ENCODE results near the gene ZNF254.
"Not testable (repeated sequence)": the region's sequence is repeated elsewhere in the genome, so short reads cannot be mapped to it uniquely, and the experiment has no call there.

The ZNF254 gene

DNA sequence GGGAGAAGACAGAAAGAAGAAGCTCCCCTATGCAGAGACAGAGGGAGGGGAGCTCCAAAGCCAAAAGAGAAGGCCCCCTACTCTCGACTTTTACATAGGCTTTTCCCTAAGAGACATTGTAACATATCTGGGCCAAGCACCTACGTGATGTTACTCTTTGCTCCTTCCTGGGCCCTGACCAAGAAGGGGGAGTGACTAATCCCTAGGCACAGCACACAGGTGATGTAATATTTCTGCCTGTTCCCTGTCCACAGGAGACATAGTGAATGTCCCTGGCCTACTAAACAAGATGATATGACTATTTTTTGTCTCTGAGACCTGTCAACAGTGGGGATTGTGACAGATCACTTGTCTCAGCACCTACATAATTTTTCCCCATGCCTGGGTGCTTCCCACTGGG, 15.9 kb upstream of the ZNF254 start:
- no peak for DNase-seq (ENCODE audit: low read depth in 2 of 3, low spot score in 2 of 3)

GRCh38 chr19:24072720-24073119, 14.3 kb upstream of the ZNF254 start:
- no peak for DNase-seq (ENCODE audit: low read depth in 2 of 3, low spot score in 2 of 3)

DNA sequence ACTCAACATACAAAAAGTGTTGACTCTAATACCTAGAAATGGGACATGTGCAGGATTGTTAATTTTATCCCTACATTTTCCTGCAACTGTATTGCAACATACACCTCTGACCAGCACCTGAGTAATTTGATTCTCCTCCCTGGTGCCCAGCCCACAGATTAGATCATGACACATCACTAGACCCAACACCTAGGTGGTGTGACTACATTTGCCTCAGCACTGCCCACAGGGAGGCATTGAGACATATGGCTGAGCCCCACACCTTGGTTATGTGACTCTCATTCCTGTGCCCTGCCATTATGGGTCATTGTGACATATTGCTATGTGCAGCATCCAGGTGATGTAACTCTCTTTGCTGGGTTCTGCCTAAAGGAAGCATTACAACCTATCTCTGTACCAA, 13.2 kb upstream of the ZNF254 start:
- DNase-seq (ENCODE audit: low read depth in 2 of 3, low spot score in 2 of 3): no peak

GRCh38 chr19:24074720-24075454, 12.1 kb upstream of the ZNF254 start:
- no peak for DNase-seq (ENCODE audit: low read depth in 2 of 3, low spot score in 2 of 3)

- not testable (repeated sequence) for DNase-seq (ENCODE audit: low read depth in 2 of 3, low spot score in 2 of 3)
Observed at GRCh38 chr19:24075530-24075929, 11.5 kb upstream of the ZNF254 start.

GRCh38 chr19:24078680-24079079, 8.3 kb upstream of the ZNF254 start:
- no peak for DNase-seq (ENCODE audit: low read depth in 2 of 3, low spot score in 2 of 3)

DNA sequence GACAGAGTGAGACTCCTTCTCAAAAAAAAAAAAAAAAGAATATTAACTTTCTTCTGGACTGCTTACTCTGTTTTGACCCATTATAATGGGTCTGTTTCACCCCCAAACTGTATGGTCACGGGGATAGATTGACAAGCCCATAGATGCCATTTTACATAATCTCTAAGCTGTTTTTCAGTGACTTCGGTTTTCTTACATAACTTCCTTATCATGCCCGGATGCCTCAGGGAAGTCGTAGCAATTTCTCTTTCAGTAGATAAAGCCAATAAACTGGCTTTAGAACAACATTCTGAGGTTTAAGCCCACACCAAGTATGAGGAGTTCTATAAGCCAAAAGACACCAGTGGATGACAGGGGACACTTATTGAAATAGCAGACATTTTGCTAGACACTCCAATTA, 5.9 kb upstream of the ZNF254 start:
- no peak for DNase-seq (ENCODE audit: low read depth in 2 of 3, low spot score in 2 of 3)

DNA sequence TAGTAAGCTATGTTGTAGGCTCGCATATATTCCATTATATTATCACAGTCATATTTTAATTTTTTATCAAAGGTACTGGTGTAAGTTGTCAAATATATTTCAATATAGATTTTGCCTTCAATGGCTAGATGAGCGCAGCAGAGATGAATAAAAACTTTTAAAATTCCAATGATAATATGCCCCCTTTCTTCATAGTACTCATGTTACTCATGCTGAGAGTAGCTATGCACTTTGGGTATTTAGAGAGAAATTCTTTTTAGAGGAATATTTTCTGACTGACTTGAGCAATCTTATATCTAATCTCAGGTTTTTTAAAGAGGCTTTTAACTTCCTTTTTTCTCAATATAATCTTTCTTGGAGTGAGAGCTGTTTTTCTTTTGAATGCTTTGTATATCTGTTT, 11.4 kb downstream of the ZNF254 start:
- DNase-seq (ENCODE audit: low read depth in 2 of 3, low spot score in 2 of 3): no peak

GRCh38 chr19:24099829-24100228, 12.8 kb downstream of the ZNF254 start:
- DNase-seq (ENCODE audit: low read depth in 2 of 3, low spot score in 2 of 3): no peak

GRCh38 chr19:24100597-24100996, 13.6 kb downstream of the ZNF254 start:
- not testable (repeated sequence) for DNase-seq (ENCODE audit: low read depth in 2 of 3, low spot score in 2 of 3)

GRCh38 chr19:24101459-24102115, 14.6 kb downstream of the ZNF254 start:
- DNase-seq (ENCODE audit: low read depth in 2 of 3, low spot score in 2 of 3): no peak

- DNase-seq (ENCODE audit: low read depth in 2 of 3, low spot score in 2 of 3): no peak
Observed at GRCh38 chr19:24127601-24128000, 40.6 kb downstream of the ZNF254 start.

DNA sequence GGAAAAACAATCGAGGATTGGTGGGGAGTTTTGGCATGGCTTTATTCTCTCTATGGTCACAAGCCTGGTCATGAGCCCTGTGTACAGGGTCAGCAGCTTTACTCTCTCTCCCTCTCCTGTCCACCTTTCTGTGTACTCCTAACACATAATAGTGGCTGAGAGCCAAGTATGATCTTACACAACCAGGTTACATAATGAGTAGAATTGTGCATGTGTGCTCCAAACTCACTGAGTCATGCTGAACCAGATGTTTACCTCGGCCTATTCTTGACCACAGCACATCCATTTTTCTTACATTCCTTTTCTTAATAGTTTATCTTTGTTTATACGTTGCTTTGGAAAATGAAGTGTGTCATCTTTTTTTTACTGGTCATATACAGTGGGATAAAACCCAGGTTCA, 53.1 kb downstream of the ZNF254 start:
- no peak for DNase-seq (ENCODE audit: low read depth in 2 of 3, low spot score in 2 of 3)

DNA sequence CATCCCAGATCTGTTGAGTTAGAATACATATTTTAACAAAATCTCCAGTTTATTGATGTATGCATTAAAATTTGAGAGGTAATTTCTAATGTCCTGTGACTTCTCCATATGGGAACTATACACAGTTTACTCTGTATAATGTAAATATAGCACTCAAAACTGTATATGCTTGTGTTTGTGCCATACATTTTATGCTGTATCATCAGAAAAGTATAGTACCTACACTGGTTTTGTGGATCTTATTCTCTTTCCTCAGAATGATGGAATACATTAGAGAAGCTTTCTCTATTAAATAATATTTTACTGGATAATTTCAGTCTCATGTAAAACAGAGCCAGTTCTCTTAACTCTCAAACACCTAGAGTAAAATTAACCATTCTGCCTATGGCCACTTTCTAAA, 53.6 kb downstream of the ZNF254 start:
- no peak for DNase-seq (ENCODE audit: low read depth in 2 of 3, low spot score in 2 of 3)

- no peak for DNase-seq (ENCODE audit: low read depth in 2 of 3, low spot score in 2 of 3)
Observed at GRCh38 chr19:24141612-24142011, 54.6 kb downstream of the ZNF254 start.

DNA sequence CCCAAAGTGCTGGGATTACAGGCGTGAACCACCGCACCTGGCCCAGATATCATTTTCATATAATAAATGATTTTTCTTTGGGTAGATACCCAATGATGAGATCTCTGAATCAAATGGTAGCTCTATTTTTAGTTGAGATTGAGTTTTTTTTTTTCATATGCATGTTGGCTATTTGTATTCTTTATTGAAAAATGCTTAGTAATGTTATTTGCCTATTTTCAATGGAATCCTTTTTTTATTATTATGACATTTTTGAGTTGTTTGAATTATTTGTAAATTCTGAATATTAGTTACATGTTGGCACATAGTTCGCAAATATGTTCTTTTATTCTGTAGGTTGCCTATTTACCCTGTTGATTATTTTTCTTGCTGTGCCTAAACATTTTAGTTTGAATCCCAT, 55.8 kb downstream of the ZNF254 start:
- DNase-seq (ENCODE audit: low read depth in 2 of 3, low spot score in 2 of 3): no peak

DNA sequence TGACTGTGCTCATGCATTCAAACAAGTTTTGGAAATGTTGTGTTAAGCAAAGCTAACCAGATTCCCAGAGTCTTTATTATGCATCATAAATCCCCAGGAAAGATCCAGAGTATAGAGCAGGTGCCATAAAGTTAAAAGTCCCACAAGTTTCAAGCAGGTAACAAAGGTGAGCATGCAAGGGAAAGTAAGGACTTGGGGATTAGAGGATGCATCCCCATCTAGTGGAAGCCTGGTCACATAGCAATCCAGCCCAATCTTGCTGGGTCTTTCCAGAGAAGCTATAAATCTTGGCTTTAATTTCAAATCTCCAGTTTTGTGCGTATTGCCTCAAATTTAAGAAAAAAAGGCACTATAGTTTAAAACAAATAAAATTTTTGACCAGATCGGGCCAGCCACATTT, 72.7 kb downstream of the ZNF254 start:
- DNase-seq (ENCODE audit: low read depth in 2 of 3, low spot score in 2 of 3): no peak

- no peak for DNase-seq (ENCODE audit: low read depth in 2 of 3, low spot score in 2 of 3)
Observed at GRCh38 chr19:24166055-24166454, 79.1 kb downstream of the ZNF254 start.

- DNase-seq (ENCODE audit: low read depth in 2 of 3, low spot score in 2 of 3): no peak
Observed at GRCh38 chr19:24173882-24174281, 86.9 kb downstream of the ZNF254 start.

DNA sequence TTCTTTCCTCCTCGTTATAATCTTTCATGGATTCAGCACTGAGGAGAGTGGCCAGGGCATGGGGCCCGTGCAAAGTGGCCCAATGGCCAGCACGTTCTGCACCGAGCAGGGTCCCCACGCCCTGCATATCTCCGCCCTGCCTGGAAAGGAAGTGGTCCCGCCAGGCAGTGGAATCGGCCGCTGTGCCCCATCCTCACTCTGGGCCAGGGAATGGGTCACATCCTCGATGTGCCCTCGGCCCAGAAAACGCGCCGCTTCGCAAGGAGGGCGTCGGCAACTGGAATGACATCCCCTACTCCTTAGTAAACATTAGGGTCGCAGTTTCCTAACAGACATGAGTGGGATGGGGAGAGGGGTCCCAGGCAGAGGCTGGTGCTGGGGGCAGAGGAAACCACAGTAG, 90.7 kb downstream of the ZNF254 start:
- no peak for DNase-seq (ENCODE audit: low read depth in 2 of 3, low spot score in 2 of 3)

GRCh38 chr19:24178207-24178606, 91.2 kb downstream of the ZNF254 start:
- DNase-seq (ENCODE audit: low read depth in 2 of 3, low spot score in 2 of 3): no peak
